GM12801 (cell line): ENCODE data around the gene FBXL12.

Experiments used
- TF ChIP-seq, protein P1 (sequence below): IDR thresholded peaks from one replicate; pipeline ENCODE4 v1.5.1; 2011; ENCODE audit warnings: control low read depth; ENCODE audit not compliant: insufficient read length; ENCODE audit errors: extremely low read depth

FBXL12 gene

DNA sequence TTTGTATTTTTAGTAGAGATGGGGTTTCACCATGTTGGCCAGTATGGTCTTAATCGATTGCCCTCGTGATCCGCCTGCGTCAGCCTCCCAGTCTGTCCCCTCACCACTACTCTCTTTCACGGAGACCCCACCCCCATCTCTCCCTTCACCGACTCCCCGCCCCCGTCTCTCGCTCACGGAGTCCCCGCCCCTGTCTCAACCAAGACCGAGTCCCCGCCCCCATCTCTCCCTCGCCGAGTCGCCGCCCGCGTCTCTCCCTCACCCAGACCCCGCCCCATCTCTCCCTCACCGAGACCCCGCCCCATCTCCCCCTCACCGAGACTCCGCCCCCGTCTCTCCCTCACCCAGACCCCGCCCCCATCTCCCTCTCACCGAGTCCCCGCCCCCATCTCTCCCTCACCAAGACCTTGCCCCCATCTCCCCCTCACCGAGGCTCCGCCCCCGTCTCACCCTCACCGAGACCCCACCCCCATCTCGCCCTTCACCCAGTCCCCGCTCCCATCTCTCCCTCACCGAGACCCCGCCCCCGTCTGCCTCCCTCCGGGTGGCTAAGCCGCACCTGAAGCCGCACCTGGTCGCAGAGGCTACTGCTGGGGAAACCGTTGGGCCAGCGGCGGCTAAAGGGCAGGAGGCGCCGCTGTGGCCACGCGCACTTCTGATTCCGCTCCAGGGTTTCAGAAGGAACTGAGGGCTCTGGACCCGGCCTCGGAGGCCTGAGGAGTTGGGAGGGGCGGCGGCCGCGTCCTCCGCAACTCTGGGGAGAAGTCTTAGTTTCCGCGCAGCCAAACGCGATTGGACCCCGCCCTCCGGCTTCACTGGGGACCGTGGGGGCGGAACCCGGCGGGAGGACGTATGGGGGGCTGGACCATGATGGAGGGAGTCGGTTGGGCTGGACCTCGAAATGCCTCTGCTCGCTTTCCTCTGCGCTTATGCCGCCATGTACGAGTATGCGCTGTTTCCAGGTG lies 33.2 kb downstream of the FBXL12 start:
- TF ChIP-seq, protein P1, sequence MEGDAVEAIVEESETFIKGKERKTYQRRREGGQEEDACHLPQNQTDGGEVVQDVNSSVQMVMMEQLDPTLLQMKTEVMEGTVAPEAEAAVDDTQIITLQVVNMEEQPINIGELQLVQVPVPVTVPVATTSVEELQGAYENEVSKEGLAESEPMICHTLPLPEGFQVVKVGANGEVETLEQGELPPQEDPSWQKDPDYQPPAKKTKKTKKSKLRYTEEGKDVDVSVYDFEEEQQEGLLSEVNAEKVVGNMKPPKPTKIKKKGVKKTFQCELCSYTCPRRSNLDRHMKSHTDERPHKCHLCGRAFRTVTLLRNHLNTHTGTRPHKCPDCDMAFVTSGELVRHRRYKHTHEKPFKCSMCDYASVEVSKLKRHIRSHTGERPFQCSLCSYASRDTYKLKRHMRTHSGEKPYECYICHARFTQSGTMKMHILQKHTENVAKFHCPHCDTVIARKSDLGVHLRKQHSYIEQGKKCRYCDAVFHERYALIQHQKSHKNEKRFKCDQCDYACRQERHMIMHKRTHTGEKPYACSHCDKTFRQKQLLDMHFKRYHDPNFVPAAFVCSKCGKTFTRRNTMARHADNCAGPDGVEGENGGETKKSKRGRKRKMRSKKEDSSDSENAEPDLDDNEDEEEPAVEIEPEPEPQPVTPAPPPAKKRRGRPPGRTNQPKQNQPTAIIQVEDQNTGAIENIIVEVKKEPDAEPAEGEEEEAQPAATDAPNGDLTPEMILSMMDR = no peak

DNA sequence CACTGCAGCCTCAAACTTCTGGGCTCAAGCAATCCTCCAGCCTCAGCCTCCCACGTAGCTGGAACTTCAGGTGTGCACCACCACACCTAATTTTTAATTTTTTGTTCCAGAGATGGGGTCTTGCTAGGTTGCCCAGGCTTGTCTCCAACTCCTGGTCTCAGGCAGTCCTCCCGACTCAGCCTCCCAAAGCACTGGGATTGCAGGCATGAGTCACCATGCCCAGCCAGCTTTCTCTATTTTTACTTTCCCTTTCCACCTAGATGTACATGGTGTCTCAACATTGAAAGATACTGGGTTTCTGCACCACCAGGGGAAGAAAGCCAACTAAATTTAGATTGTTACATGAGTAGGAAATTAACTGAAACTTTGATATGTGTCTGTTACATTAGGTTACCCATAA lies 36.5 kb downstream of the FBXL12 start:
- TF ChIP-seq, protein P1 = no peak

DNA sequence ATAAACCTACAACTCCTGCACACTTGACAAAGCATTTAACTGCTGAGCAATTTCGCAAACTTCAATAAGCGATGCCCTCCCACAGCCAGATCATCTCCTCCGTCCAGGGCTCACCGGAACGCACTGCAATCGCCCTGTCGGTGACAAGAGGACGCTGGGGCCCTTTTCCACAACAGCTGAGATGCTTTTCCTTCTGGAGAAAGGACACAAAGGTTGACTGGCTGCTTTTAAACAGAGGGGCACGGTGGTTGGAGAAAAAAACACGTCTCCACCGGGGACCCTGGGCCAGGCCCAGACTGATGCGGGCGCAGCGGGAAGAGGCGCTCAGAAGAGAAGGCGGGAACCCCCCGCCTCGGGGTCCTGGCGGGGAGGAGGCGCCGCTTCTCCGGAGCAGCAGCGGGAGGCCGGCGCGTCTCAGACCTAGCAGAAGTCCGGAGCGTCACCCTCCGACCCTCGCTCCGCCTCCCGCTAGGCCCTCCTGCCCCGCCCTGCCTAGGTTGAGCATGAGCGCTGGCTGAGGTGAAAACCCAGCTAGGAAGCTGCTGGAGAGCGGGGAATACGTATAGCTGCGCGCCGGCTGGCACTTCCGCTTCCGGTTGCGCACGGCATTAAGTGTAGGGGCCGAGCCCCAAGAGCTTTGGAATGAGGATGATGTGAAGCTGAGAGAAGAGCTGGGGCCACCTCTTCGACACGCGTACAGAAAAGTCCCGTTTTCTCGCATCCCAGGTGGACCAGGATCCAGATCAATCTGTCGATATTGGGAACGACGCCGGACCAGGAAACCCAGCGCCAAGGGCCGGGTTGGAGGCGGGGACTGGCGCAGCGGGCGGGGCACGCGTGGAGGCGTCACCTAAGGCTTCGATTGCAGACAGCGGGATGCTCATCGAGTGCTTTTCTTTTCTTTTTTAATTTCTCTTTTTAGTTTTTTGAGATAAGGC lies 50.4 kb downstream of the FBXL12 start, which contains the start of gene ZNF846:
Gene ZNF846, minus strand, starts transcription at position 564 of the 938 bp plus-strand sequence. CDS start 3,788 bp downstream, outside the sequence.
- TF ChIP-seq, protein P1 = no peak
